ENCODE data around the gene GAL.

- TF ChIP-seq BCL11A (IDR thresholded peaks at IDR 0.05; ENCODE audit: low read depth in 2 of 2, low read length in 2 of 2) (no peak), RAD21 (IDR thresholded peaks at IDR 0.05 in 1 of 2, conservative IDR thresholded peaks at IDR 0.05 in 1 of 2; ENCODE audit: low read depth in 2 of 2, low read length in 2 of 2) (no peak), CEBPB (IDR thresholded peaks at IDR 0.05; ENCODE audit: low read depth, low read length) (no peak), SP2 (IDR thresholded peaks at IDR 0.05; ENCODE audit: low read length) (no peak)
These were observed 28.9 kb upstream of the GAL start for GRCh38 chr11:68655406-68655805.
